ENCODE results near the gene PRKCE.
"Not testable (repeated sequence)": the region's sequence is repeated elsewhere in the genome, so short reads cannot be mapped to it uniquely, and the experiment has no call there.

Gene PRKCE

DNA sequence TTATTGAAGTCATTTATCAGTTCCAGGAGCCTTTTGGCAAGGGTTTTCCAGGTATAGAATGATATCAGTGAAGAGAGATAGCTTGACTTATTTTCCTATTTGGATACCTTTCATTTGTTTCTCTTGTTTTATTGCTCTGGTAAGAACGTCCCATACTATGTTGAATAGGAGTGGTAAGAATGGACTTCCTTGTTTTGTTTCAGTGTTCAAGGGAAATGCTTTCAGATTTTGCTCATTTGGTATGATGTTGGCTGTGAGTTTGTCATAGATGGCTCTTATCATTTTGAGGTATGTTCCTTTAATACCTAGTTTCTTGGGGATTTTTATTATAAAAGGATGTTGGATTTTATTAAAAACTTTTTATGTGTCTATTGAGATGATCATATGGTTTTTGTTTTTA, 558.6 kb downstream of the PRKCE start:
- no peak for DNase-seq (ENCODE audit: low read depth)
- no peak for TF ChIP-seq CTCF (IDR thresholded peaks at IDR 0.05; ENCODE audit: insufficient read depth, low read depth, low read length, missing control alignments)
- no peak overlapping the region for H3K4me3 ChIP-seq (ENCODE audit: low read length)

DNA sequence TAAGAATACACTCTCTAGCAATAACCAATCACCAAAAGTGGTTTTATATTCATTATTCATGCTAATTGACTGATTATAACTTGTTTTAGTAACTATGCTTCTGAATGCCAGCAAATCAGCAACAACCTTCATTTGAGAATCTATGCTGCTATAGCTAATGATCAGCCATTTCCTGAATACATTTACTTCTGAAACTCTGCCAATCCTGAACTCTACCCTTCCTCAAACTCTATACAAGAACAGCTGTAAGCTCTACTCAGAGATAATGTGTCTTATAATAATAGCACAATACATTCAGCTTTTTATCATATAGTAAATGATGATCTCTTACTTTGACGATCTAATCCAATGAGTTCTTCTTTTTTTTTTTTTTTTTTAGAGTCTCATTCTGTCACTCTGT, 560.0 kb downstream of the PRKCE start:
- no peak overlapping the region for H3K4me3 ChIP-seq (ENCODE audit: low read length)
- no peak for DNase-seq (ENCODE audit: low read depth)
- TF ChIP-seq CTCF (IDR thresholded peaks at IDR 0.05; ENCODE audit: insufficient read depth, low read depth, low read length, missing control alignments), result no peak

GRCh38 chr2:46213906-46214305, 562.4 kb downstream of the PRKCE start:
- no peak for TF ChIP-seq CTCF (IDR thresholded peaks at IDR 0.05; ENCODE audit: insufficient read depth, low read depth, low read length, missing control alignments)
- no peak overlapping the region for H3K4me3 ChIP-seq (ENCODE audit: low read length)
- no peak for DNase-seq (ENCODE audit: low read depth)

GRCh38 chr2:46216213-46216612, 564.7 kb downstream of the PRKCE start:
- no peak for TF ChIP-seq CTCF (IDR thresholded peaks at IDR 0.05; ENCODE audit: insufficient read depth, low read depth, low read length, missing control alignments)
- DNase-seq (ENCODE audit: low read depth), result peak; percentile 66
- H3K4me3 ChIP-seq (ENCODE audit: low read length), result no peak overlapping the region

DNA sequence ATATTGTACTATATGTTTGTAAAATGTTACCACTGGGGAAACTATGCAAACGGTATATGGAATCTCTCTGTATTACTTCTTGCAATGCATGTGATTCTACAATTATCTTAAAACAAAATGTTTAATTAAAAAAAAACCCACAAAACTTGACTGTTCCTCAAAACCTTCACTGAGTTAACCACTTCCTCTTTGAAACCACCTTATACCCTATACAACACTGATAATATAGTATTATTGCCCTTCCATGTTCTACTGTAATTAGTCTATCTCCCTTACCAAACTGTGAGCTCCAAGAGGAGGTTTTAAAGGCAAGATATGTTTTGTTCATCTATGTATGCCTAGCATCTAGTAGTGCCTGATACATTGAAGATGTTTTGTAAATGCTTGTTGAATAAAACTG, 572.0 kb downstream of the PRKCE start:
- not testable (repeated sequence) for DNase-seq (ENCODE audit: low read depth); H3K4me3 ChIP-seq (ENCODE audit: low read length)

DNA sequence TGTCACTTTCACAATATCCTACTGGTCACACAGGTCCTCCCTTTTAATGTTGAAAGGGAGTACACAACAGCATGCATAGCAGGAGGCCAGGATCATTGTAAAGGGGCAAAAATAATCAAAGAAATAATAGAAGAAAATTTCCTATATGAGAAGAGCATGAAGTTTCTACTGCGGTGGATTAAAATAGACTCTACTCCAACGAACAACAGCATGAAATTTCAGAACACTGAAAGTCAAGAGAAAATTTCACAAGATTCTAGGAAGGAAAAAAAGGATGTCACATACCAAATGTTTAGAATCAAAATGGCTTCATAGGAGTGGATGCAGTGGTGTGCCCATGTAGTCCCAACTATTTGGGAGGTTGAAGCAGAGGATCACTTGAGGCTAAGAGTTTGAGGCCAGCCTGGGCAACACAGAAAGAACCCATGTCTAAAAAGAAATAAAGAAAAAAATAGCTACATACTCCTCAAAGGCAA, 573.7 kb downstream of the PRKCE start:
- DNase-seq (ENCODE audit: low read depth), result no peak
- no peak for TF ChIP-seq CTCF (IDR thresholded peaks at IDR 0.05; ENCODE audit: insufficient read depth, low read depth, low read length, missing control alignments)
- no peak overlapping the region for H3K4me3 ChIP-seq (ENCODE audit: low read length)

DNA sequence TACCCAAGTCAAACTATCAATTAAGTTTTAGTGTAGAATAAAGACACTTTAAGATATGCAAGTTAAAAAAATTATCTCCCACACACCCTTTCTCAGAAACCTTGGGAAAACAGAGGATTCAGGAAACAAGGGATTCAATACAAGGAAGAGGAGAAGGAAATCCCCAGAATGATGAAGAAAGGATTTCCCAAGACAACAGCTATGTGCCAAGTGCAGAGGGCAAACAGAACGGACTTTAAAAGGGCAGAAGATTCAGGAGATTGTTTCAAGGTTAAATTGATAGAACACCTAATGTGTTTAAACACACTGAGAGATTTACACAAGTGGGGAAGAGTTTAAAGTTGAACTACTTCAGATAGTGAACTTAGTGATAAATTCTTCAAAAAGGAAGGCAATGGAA, 574.3 kb downstream of the PRKCE start:
- no peak for DNase-seq (ENCODE audit: low read depth)
- no peak for TF ChIP-seq CTCF (IDR thresholded peaks at IDR 0.05; ENCODE audit: insufficient read depth, low read depth, low read length, missing control alignments)
- H3K4me3 ChIP-seq (ENCODE audit: low read length), result no peak overlapping the region

DNA sequence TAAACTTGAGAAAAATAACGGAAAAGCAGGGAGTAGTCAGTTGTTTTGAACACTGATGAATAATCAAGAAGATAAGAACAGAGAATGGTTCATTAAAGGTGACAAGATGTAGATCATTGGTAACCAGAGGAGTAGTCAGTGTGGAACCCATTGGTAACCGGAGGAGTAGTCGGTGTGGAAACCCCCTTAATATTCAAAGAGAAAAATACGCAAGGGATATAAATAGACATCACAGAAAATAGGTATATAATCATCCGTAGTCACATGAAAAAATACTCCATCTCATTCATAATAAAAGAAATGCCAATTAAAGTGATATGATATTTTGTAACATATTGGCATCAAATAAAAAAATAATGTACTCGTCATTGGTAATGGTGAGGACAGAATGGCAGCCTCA, 575.1 kb downstream of the PRKCE start:
- DNase-seq (ENCODE audit: low read depth), result no peak
- H3K4me3 ChIP-seq (ENCODE audit: low read length), result no peak overlapping the region
- no peak for TF ChIP-seq CTCF (IDR thresholded peaks at IDR 0.05; ENCODE audit: insufficient read depth, low read depth, low read length, missing control alignments)
